ENCODE results near the gene PARP14.
"Not testable (repeated sequence)": the region's sequence is repeated elsewhere in the genome, so short reads cannot be mapped to it uniquely, and the experiment has no call there.

Gene PARP14

GRCh38 chr3:122642935-122643334 is 37.7 kb upstream of the PARP14 start:
- Histone ChIP-seq H2AFZ (no peak overlapping the region), H3K9ac (no peak overlapping the region), H3K4me3 (ENCODE audit: low read depth, low read length) (no peak overlapping the region), H3K9me3 (ENCODE audit: control insufficient read depth, low read length) (no peaks in the 10 kb centered on the region), H3K36me3 (ENCODE audit: control insufficient read depth, insufficient read depth, low read length) (no peaks in the 10 kb centered on the region), H3K4me1 (no peaks in the 10 kb centered on the region), H3K79me2 (no peaks in the 10 kb centered on the region), H3K27me3 (ENCODE audit: control insufficient read depth, insufficient read depth, low read length) (no peaks in the 10 kb centered on the region), H3K4me2 (ENCODE audit: low read length) (no peak overlapping the region), H3K27ac (no peak overlapping the region)
- TF ChIP-seq CTCF (IDR thresholded peaks at IDR 0.05): no peak

GRCh38 chr3:122646146-122646988 is 34.3 kb upstream of the PARP14 start:
- Histone ChIP-seq H3K4me2 (ENCODE audit: low read length) (no peak overlapping the region), H3K4me1 (no peaks in the 10 kb centered on the region), H3K4me3 (ENCODE audit: low read depth, low read length) (no peak overlapping the region), H3K79me2 (no peaks in the 10 kb centered on the region), H3K27me3 (ENCODE audit: control insufficient read depth, insufficient read depth, low read length) (no peaks in the 10 kb centered on the region), H2AFZ (no peak overlapping the region), H3K36me3 (ENCODE audit: control insufficient read depth, insufficient read depth, low read length) (no peaks in the 10 kb centered on the region), H3K9ac (no peak overlapping the region), H3K27ac (no peak overlapping the region), H3K9me3 (ENCODE audit: control insufficient read depth, low read length) (no peaks in the 10 kb centered on the region)
- TF ChIP-seq CTCF (IDR thresholded peaks at IDR 0.05): no peak

GRCh38 chr3:122651233-122651907 is 29.3 kb upstream of the PARP14 start:
- not testable (repeated sequence) for H3K36me3 ChIP-seq (ENCODE audit: control insufficient read depth, insufficient read depth, low read length); H3K27me3 ChIP-seq (ENCODE audit: control insufficient read depth, insufficient read depth, low read length); H3K79me2 ChIP-seq; H3K27ac ChIP-seq; H3K4me2 ChIP-seq (ENCODE audit: low read length); H2AFZ ChIP-seq; H3K9ac ChIP-seq; H3K9me3 ChIP-seq (ENCODE audit: control insufficient read depth, low read length); H3K4me1 ChIP-seq; H3K4me3 ChIP-seq (ENCODE audit: low read depth, low read length)

GRCh38 chr3:122651962-122652361 is 28.7 kb upstream of the PARP14 start:
- H3K4me1 ChIP-seq; H3K27ac ChIP-seq; H3K9ac ChIP-seq; H3K4me3 ChIP-seq (ENCODE audit: low read depth, low read length); H3K9me3 ChIP-seq (ENCODE audit: control insufficient read depth, low read length); H2AFZ ChIP-seq; H3K27me3 ChIP-seq (ENCODE audit: control insufficient read depth, insufficient read depth, low read length); H3K36me3 ChIP-seq (ENCODE audit: control insufficient read depth, insufficient read depth, low read length); H3K4me2 ChIP-seq (ENCODE audit: low read length); H3K79me2 ChIP-seq: not testable (repeated sequence)

GRCh38 chr3:122658336-122658735 is 22.3 kb upstream of the PARP14 start:
- not testable (repeated sequence) for H3K9me3 ChIP-seq (ENCODE audit: control insufficient read depth, low read length); H3K4me3 ChIP-seq (ENCODE audit: low read depth, low read length); H3K36me3 ChIP-seq (ENCODE audit: control insufficient read depth, insufficient read depth, low read length); H2AFZ ChIP-seq; H3K4me2 ChIP-seq (ENCODE audit: low read length); H3K9ac ChIP-seq; H3K79me2 ChIP-seq; H3K27me3 ChIP-seq (ENCODE audit: control insufficient read depth, insufficient read depth, low read length); H3K27ac ChIP-seq; H3K4me1 ChIP-seq

- H3K4me1 ChIP-seq: no peaks in the 10 kb centered on the region
- no peaks in the 10 kb centered on the region for H3K79me2 ChIP-seq
- H2AFZ ChIP-seq: no peak overlapping the region
- no peak overlapping the region for H3K27ac ChIP-seq
- no peaks in the 10 kb centered on the region for H3K9me3 ChIP-seq (ENCODE audit: control insufficient read depth, low read length)
- no peak overlapping the region for H3K9ac ChIP-seq
- no peak for TF ChIP-seq CTCF (IDR thresholded peaks at IDR 0.05)
- H3K4me2 ChIP-seq (ENCODE audit: low read length): no peak overlapping the region
- no peaks in the 10 kb centered on the region for H3K36me3 ChIP-seq (ENCODE audit: control insufficient read depth, insufficient read depth, low read length)
- H3K27me3 ChIP-seq (ENCODE audit: control insufficient read depth, insufficient read depth, low read length): no peaks in the 10 kb centered on the region
- no peak overlapping the region for H3K4me3 ChIP-seq (ENCODE audit: low read depth, low read length)
Measured at GRCh38 chr3:122660297-122660974, 20.2 kb upstream of the PARP14 start.

Data from parathyroid adenoma (tissue), 2 donors.